GM18517 (cell line): ENCODE measurements around the gene HS1BP3.

Experiments used
- ATAC-seq: cut with Tn5 transposase; IDR thresholded peaks from one replicate; pipeline ENCODE4 v1.9.1; 2021; ENCODE audit warnings: mild to moderate bottlenecking, moderate library complexity; ENCODE audit not compliant: unreplicated experiment

HS1BP3 gene

GRCh38 chr2:20574930-20575329 is 76.0 kb downstream of the HS1BP3 start:
- ATAC-seq = no peak

- ATAC-seq = no peak
These were observed 76.4 kb downstream of the HS1BP3 start for GRCh38 chr2:20574423-20574911.

DNA sequence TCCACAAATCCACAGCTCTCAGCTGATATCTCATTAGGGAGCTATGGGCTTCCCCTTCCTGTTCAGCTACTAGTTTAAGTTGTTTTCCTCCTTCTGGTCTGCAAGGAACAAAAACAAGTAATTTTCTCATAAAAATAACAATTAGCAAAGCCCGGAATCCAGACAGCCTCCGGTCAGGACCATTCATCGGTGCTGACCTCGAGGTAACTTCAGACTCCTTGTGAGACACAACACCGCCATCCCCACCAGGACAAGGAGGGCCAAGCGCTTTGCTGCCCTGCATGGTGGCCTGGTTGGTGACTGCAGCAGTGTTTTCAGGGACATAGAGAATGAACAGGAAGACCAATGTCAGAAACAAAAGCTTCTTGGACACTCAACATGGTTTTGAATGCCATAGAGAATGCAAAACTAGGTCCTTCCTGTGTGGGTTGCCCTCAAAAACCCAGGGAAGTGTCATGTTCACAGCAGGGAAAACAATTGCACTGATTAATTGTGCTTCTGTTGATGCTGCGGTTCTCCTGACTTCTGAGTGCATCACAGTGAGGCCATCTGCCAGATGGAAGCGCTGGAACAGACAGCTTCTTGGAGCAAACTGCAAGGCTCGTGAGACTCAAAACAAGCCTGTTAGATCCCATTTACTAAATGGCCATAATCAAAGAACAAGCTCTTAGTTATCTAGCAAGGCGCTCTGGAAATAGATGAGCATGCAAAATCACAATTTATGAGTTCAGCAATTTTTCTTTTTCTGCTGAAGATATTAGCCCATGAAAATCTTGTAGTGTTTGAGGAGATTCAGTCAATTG is 77.1 kb downstream of the HS1BP3 start:
- no peak for ATAC-seq

DNA sequence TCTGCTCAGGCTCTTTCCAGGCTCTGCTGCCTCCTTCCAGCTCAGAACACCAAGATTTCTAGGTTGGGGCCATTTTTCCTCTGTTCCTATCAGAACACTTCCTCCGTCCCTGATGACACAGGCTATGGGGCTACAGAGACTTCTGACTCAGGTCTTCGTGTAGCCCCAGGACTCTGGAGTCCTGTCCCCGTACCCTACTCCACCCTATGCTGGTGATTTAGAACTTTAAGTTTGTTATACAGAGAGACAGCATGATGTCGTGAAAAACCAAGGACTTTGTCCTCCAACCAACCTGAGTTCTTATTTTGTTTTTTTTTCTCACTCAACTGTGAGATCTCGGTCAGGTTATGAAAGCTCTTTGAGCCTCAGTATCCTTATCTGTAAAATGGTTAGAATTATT is 78.7 kb downstream of the HS1BP3 start:
- no peak for ATAC-seq

GRCh38 chr2:20571644-20572215 is 79.2 kb downstream of the HS1BP3 start:
- no peak for ATAC-seq

GRCh38 chr2:20571231-20571630 is 79.7 kb downstream of the HS1BP3 start:
- no peak for ATAC-seq

- no peak for ATAC-seq
These were observed 80.6 kb downstream of the HS1BP3 start for GRCh38 chr2:20570249-20570648.

DNA sequence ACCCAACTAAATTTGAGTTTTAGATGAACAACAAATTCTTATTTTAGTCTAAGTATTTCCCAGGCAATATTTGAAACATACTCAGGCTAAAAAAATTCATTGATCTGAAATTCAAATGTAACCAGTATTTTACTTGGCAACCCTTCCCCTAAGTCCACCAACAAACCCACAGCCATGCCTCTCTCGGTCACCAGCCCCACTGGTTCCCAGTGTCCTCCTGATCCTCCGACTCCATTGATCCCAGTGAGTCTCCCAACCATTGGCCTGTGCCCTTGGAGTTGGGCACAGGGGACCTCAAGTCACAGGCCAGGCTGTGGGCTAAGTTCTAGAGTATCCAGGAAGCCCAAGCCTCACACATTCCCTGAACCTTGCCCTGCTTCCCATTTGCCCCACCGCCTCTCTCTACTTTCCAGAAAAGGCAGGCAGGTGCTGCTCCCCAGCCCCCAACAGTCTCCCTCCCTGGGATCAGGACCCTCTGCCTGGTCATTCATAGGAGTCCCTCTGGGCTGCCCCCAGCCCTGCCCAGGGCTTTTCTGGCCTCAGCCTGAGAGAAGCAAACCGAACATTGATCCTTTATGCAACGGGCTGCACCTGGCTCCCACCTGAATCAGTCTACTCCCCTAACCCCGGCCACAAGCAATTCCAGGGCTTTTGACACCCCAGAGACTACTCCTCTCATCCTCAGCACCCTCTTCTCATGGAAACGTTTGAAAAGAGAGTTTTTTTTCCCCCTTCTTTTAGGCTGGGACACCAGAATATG is 81.3 kb downstream of the HS1BP3 start:
- ATAC-seq = no peak

DNA sequence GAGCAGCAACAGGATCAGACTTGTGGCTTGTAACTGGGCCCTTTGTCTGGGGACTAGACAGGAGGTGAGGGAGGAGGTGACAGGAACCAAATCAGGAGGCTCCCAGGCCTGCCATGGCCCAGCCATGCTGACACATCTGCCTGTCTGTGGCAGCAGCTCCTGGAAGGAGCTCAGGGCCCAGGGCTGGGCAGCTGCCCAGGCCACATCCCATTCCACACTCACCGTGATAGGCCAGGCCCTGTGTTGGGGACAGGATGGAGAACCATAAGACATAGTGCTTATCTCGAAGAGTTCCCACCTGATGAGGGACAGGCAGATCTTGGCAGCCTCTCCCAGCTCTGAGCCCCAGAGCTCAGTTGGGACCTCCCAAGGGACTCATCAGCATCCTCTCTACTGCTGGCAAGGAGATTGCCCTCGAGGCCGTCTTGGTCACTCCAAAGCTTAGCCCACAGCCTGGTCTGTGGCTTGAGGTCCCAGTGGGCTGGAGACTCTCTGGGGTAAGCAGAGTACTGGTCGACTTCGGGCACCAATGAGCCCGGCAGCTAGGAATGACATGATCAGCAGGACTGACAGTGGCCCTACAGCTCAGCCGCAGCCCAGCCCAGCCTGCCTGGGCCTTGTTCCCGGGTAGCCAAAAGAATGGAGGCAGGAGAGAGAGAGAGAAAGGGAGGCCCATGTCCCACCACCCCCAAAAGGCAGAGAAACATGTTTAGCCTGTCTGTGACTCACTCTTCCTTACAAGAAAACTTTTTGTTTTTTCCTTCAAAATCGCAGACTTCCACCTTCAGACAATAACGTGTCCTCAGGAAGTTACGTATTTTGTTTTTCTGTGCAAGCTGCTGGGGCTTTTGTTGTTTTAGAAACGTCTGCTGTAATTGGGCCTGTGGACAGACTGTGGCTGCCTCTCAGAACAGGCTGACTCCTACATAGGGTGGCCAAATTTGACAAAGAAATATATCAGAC is 82.1 kb downstream of the HS1BP3 start:
- ATAC-seq = no peak

DNA sequence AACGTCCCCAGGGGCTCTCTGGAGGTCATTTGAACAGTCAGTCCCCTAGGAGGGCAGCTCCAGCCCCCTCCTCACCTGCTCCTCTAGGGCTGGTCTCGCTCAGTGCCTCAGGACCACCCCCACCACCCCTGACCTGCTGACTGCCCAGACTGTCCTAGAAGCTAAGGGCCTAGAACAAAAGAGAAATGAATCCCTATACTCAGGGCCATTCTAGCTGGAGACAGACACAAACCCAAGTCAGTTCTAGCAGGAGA is 83.0 kb downstream of the HS1BP3 start:
- no peak for ATAC-seq
